ENCODE data around the gene HBG1.
"Not testable (repeated sequence)": the region's sequence is repeated elsewhere in the genome, so short reads cannot be mapped to it uniquely, and the experiment has no call there.

Gene HBG1

GRCh38 chr11:5266609-5267008, 17.0 kb upstream of the HBG1 start:
- H3K4me3 ChIP-seq (ENCODE audit: low read depth, low read length) = no peak overlapping the region
- TF ChIP-seq POLR2A (IDR thresholded peaks at IDR 0.05; ENCODE audit: extremely low read depth, insufficient read length) (no peak), MAX (IDR thresholded peaks at IDR 0.05; ENCODE audit: low read depth, low read length) (no peak), MYC (IDR thresholded peaks at IDR 0.05; ENCODE audit: low read depth, low read length) (no peak)
- no peak for DNase-seq (ENCODE audit: low read depth)

- TF ChIP-seq POLR2A (IDR thresholded peaks at IDR 0.05; ENCODE audit: extremely low read depth, insufficient read length) (no peak), MAX (IDR thresholded peaks at IDR 0.05; ENCODE audit: low read depth, low read length) (no peak), CTCF (IDR thresholded peaks at IDR 0.05; ENCODE audit: low read depth, low read length) (no peak), MYC (IDR thresholded peaks at IDR 0.05; ENCODE audit: low read depth, low read length) (no peak)
- no peak overlapping the region for H3K4me3 ChIP-seq (ENCODE audit: low read depth, low read length)
- DNase-seq (ENCODE audit: low read depth) = no peak
Measured at GRCh38 chr11:5265832-5266231, 16.2 kb upstream of the HBG1 start.

- no peak overlapping the region for H3K4me3 ChIP-seq (ENCODE audit: low read depth, low read length)
- TF ChIP-seq MAX (IDR thresholded peaks at IDR 0.05; ENCODE audit: low read depth, low read length) (no peak), POLR2A (IDR thresholded peaks at IDR 0.05; ENCODE audit: extremely low read depth, insufficient read length) (no peak), CTCF (IDR thresholded peaks at IDR 0.05; ENCODE audit: low read depth, low read length) (no peak), MYC (IDR thresholded peaks at IDR 0.05; ENCODE audit: low read depth, low read length) (no peak)
- DNase-seq (ENCODE audit: low read depth) = no peak
Measured at GRCh38 chr11:5258543-5259262, 9.0 kb upstream of the HBG1 start.

GRCh38 chr11:5257296-5257695, 7.6 kb upstream of the HBG1 start:
- no peak for DNase-seq (ENCODE audit: low read depth)
- no peak overlapping the region for H3K4me3 ChIP-seq (ENCODE audit: low read depth, low read length)
- no peak for TF ChIP-seq MAX (IDR thresholded peaks at IDR 0.05; ENCODE audit: low read depth, low read length)
- no peak for TF ChIP-seq CTCF (IDR thresholded peaks at IDR 0.05; ENCODE audit: low read depth, low read length)
- no peak for TF ChIP-seq POLR2A (IDR thresholded peaks at IDR 0.05; ENCODE audit: extremely low read depth, insufficient read length)
- TF ChIP-seq MYC (IDR thresholded peaks at IDR 0.05; ENCODE audit: low read depth, low read length) = no peak

- H3K4me3 ChIP-seq (ENCODE audit: low read depth, low read length); DNase-seq (ENCODE audit: low read depth): not testable (repeated sequence)
Measured at GRCh38 chr11:5254646-5255413, 5.2 kb upstream of the HBG1 start, which contains the start of gene HBG2. Gene HBG2 (minus strand): TSS chr11:5254781. CDS start chr11:5254728, 53 bp downstream.

- not testable (repeated sequence) for DNase-seq (ENCODE audit: low read depth); H3K4me3 ChIP-seq (ENCODE audit: low read depth, low read length)
Measured at GRCh38 chr11:5254023-5254422, 4.4 kb upstream of the HBG1 start.

GRCh38 chr11:5253440-5253839, 3.8 kb upstream of the HBG1 start:
- H3K4me3 ChIP-seq (ENCODE audit: low read depth, low read length); DNase-seq (ENCODE audit: low read depth): not testable (repeated sequence)

- H3K4me3 ChIP-seq (ENCODE audit: low read depth, low read length) = no peak overlapping the region
- no peak for DNase-seq (ENCODE audit: low read depth)
- TF ChIP-seq MYC (IDR thresholded peaks at IDR 0.05; ENCODE audit: low read depth, low read length) (no peak), MAX (IDR thresholded peaks at IDR 0.05; ENCODE audit: low read depth, low read length) (no peak), POLR2A (IDR thresholded peaks at IDR 0.05; ENCODE audit: extremely low read depth, insufficient read length) (no peak), CTCF (IDR thresholded peaks at IDR 0.05; ENCODE audit: low read depth, low read length) (no peak)
Measured at GRCh38 chr11:5252919-5253265, 3.2 kb upstream of the HBG1 start.
